ENCODE data around the gene TSPAN11.

The TSPAN11 gene

GRCh38 chr12:30930641-30931040, 4.1 kb downstream of the TSPAN11 start:
- Mint-ChIP-seq H3K4me1 (ENCODE audit: low read depth) (no peaks in the 10 kb centered on the region), H3K9me3 (no peaks in the 10 kb centered on the region), H3K27ac (no peak overlapping the region), H3K27me3 (peaks cover 35% of the 10 kb centered on the region), H3K4me3 (no peak overlapping the region), H3K36me3 (ENCODE audit: low read depth) (no peaks in the 10 kb centered on the region)

DNA sequence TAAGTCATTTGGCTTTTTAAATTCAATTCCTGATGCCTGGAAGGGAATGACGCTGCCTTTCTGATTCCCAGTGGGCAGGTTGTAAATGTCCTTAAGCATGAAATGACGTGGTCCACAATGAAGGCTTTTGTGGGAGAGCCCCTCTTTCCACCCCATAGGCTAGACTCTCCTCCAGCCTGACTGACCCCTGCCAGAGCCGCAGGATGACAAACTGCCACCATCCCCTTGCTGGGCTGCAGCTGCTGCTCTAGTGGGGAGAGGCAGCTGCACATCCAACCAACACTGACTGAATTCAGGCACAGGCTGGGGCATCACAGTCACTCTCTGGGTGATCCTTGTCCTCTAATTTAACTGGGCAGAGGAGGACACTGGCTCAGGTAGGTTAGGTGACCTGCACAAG, 6.3 kb downstream of the TSPAN11 start:
- H3K36me3 Mint-ChIP-seq (ENCODE audit: low read depth): no peaks in the 10 kb centered on the region
- H3K4me3 Mint-ChIP-seq: no peak overlapping the region
- H3K27me3 Mint-ChIP-seq: peaks cover 26% of the 10 kb centered on the region
- H3K9me3 Mint-ChIP-seq: no peaks in the 10 kb centered on the region
- no peak overlapping the region for H3K27ac Mint-ChIP-seq
- no peaks in the 10 kb centered on the region for H3K4me1 Mint-ChIP-seq (ENCODE audit: low read depth)

- H3K36me3 Mint-ChIP-seq (ENCODE audit: low read depth): no peaks in the 10 kb centered on the region
- peaks cover 8% of the 10 kb centered on the region for H3K27me3 Mint-ChIP-seq
- no peak overlapping the region for H3K27ac Mint-ChIP-seq
Observed at GRCh38 chr12:30934811-30935210, 8.3 kb downstream of the TSPAN11 start.

GRCh38 chr12:30936036-30936435, 9.5 kb downstream of the TSPAN11 start:
- Mint-ChIP-seq H3K27ac (no peak overlapping the region), H3K36me3 (ENCODE audit: low read depth) (no peaks in the 10 kb centered on the region), H3K4me1 (ENCODE audit: low read depth) (no peaks in the 10 kb centered on the region), H3K27me3 (peaks cover 4% of the 10 kb centered on the region), H3K9me3 (no peaks in the 10 kb centered on the region), H3K4me3 (no peak overlapping the region)

More at GRCh38 chr12:30934811-30935210, 8.3 kb downstream of the TSPAN11 start:
- Mint-ChIP-seq H3K9me3 (no peaks in the 10 kb centered on the region), H3K4me3 (no peak overlapping the region), H3K4me1 (ENCODE audit: low read depth) (no peaks in the 10 kb centered on the region)

DNA sequence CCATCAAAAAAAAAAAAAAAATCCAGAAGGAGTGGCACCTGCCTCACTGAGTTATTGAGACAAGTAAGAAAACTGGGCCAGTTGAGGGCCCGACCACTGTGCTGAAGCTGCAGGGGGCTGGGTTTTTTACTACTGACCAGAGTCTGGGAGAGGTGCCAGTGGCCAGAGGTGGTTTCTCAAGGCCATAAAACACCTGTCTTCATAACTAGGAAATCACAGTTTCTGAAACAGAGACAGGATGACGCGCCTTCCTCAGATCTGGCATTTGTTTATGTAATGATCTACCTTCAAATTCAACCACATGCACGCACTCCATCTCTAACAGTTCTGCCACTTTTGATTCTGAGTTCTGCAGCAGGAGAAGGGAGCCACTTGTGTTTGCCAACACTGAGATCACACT, 12.7 kb downstream of the TSPAN11 start:
- Mint-ChIP-seq H3K4me3 (no peak overlapping the region), H3K9me3 (no peaks in the 10 kb centered on the region), H3K4me1 (ENCODE audit: low read depth) (no peaks in the 10 kb centered on the region), H3K27me3 (peaks cover 4% of the 10 kb centered on the region), H3K36me3 (ENCODE audit: low read depth) (no peaks in the 10 kb centered on the region), H3K27ac (no peak overlapping the region)

- Mint-ChIP-seq H3K4me3 (no peak overlapping the region), H3K27me3 (no peaks in the 10 kb centered on the region), H3K4me1 (ENCODE audit: low read depth) (no peaks in the 10 kb centered on the region), H3K27ac (no peak overlapping the region), H3K36me3 (ENCODE audit: low read depth) (no peaks in the 10 kb centered on the region), H3K9me3 (no peaks in the 10 kb centered on the region)
Observed at GRCh38 chr12:30942486-30942885, 15.9 kb downstream of the TSPAN11 start.

- Mint-ChIP-seq H3K4me3 (no peak overlapping the region), H3K4me1 (ENCODE audit: low read depth) (no peaks in the 10 kb centered on the region), H3K9me3 (peaks cover 4% of the 10 kb centered on the region), H3K36me3 (ENCODE audit: low read depth) (no peaks in the 10 kb centered on the region), H3K27me3 (no peaks in the 10 kb centered on the region), H3K27ac (no peak overlapping the region)
Observed at GRCh38 chr12:30942936-30943335, 16.4 kb downstream of the TSPAN11 start.

- Mint-ChIP-seq H3K27ac (no peak overlapping the region), H3K27me3 (no peaks in the 10 kb centered on the region), H3K9me3 (peaks cover 4% of the 10 kb centered on the region), H3K4me1 (ENCODE audit: low read depth) (no peaks in the 10 kb centered on the region), H3K36me3 (ENCODE audit: low read depth) (no peaks in the 10 kb centered on the region), H3K4me3 (no peak overlapping the region)
Observed at GRCh38 chr12:30945443-30946164, 19.1 kb downstream of the TSPAN11 start.

DNA sequence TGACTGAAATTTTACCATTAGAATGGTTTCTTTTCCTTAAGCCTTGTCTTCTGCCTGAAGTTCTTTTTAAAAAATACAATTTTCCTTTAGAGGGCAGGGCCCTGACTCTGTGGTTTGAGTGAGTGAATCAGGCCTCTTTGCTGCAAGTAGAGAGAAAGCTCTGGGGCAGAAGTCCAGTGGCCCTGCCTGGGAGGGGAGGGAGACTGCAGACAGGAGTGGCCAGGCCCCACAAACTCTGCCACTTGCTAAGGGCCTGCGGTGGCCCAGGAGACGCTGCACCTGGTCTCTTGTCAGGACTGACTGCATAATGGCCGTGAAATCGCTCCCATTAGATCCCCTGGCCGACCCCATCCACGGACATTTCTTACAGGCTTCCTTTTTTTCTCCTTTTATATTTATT, 25.5 kb downstream of the TSPAN11 start:
- Mint-ChIP-seq H3K27me3 (no peaks in the 10 kb centered on the region), H3K4me1 (ENCODE audit: low read depth) (no peaks in the 10 kb centered on the region), H3K36me3 (ENCODE audit: low read depth) (no peaks in the 10 kb centered on the region), H3K4me3 (no peak overlapping the region), H3K27ac (no peak overlapping the region), H3K9me3 (peaks cover 4% of the 10 kb centered on the region)

DNA sequence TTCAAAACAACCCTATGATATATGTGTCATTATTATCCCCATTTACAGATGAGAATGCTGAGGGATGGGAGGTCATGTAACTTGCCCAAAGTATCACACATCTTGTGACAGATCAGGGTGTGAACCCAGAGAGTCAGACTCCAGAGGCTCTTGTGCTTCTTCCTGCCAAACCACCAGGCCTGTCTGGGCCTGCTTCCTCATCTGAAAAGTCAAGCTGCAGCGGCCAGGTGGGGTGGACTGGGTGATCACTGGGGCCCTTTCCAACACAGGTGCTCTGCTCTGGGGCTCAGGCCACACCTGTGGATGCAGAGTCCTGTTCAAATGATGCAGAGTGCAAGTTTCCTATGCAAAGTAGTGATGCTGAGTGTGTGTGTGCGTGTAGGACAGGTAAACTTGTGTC, 26.7 kb downstream of the TSPAN11 start:
- no peak overlapping the region for H3K4me3 Mint-ChIP-seq
- no peaks in the 10 kb centered on the region for H3K4me1 Mint-ChIP-seq (ENCODE audit: low read depth)
- no peaks in the 10 kb centered on the region for H3K36me3 Mint-ChIP-seq (ENCODE audit: low read depth)
- no peak overlapping the region for H3K27ac Mint-ChIP-seq
- H3K27me3 Mint-ChIP-seq: no peaks in the 10 kb centered on the region
- no peaks in the 10 kb centered on the region for H3K9me3 Mint-ChIP-seq

DNA sequence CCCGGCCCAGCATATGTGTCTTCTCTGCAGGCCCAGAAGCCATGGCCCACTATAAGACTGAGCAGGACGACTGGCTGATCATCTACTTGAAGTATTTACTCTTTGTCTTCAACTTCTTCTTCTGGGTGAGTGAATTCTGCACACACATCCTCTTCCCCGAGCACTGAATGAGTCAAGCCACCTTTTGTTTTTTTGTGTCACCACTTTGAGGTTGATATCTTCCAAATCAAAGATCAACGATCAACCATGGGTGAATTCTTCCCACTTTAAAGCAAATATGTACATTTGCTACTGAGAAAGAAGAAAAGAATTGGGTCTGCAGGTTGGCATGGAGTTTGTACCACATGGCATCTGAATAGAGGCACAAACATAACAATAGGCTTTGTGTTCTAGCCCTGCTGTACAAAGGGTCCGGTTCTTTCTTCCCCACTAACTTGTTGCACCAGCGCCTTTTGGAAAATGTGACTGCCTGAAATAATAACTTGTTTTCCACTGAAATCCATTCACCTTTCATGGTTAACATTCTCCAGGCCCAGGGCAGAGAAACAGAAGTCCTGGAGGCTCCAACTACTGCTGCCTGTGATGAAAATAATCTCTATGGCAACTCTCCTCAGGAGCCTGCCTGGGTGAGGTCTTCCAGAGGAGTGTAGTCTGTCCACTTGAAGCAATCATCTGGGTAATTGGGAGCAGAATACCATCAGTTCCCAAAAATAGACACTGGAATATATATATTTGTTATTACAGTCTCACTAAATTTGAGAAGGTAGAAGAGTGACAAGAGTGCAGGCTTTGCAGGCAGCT, 27.6 kb downstream of the TSPAN11 start:
- no peak overlapping the region for H3K27ac Mint-ChIP-seq
- H3K36me3 Mint-ChIP-seq (ENCODE audit: low read depth): no peaks in the 10 kb centered on the region
- H3K4me3 Mint-ChIP-seq: no peak overlapping the region
- no peaks in the 10 kb centered on the region for H3K4me1 Mint-ChIP-seq (ENCODE audit: low read depth)
- H3K9me3 Mint-ChIP-seq: no peaks in the 10 kb centered on the region
- H3K27me3 Mint-ChIP-seq: no peaks in the 10 kb centered on the region

- Mint-ChIP-seq H3K9me3 (no peaks in the 10 kb centered on the region), H3K4me1 (ENCODE audit: low read depth) (no peaks in the 10 kb centered on the region), H3K36me3 (ENCODE audit: low read depth) (no peaks in the 10 kb centered on the region), H3K27ac (no peak overlapping the region), H3K4me3 (no peak overlapping the region), H3K27me3 (no peaks in the 10 kb centered on the region)
Observed at GRCh38 chr12:30955214-30955613, 28.7 kb downstream of the TSPAN11 start.

- no peak overlapping the region for H3K27ac Mint-ChIP-seq
- H3K4me3 Mint-ChIP-seq: no peak overlapping the region
- no peaks in the 10 kb centered on the region for H3K4me1 Mint-ChIP-seq (ENCODE audit: low read depth)
- no peaks in the 10 kb centered on the region for H3K36me3 Mint-ChIP-seq (ENCODE audit: low read depth)
- H3K27me3 Mint-ChIP-seq: peaks cover 2% of the 10 kb centered on the region
- no peaks in the 10 kb centered on the region for H3K9me3 Mint-ChIP-seq
Observed at GRCh38 chr12:30959110-30959710, 32.7 kb downstream of the TSPAN11 start.

GRCh38 chr12:30959778-30960177, 33.2 kb downstream of the TSPAN11 start:
- Mint-ChIP-seq H3K27ac (no peak overlapping the region), H3K4me3 (no peak overlapping the region), H3K27me3 (peaks cover 3% of the 10 kb centered on the region), H3K4me1 (ENCODE audit: low read depth) (no peaks in the 10 kb centered on the region), H3K9me3 (no peaks in the 10 kb centered on the region), H3K36me3 (ENCODE audit: low read depth) (no peaks in the 10 kb centered on the region)

DNA sequence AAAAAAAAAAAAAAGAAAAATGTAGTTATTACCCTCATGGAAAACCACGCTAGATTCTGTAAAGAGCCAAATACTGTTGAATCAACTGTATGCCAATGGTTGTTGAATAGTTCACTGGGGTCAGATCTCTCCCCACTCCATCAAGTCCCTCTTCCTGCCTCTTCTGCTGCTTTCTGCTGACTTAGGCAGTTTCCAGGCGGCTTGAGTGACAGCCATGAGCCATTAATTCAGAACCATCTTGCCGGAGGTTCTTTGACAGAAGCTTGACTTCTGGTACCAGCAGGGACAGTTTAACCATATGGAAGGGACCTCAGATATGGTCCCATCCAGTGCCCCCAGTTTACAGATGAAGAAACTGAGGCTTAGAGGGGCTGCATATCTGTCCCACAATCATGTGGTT, 34.5 kb downstream of the TSPAN11 start:
- Mint-ChIP-seq H3K9me3 (no peaks in the 10 kb centered on the region), H3K27me3 (peaks cover 3% of the 10 kb centered on the region), H3K4me3 (no peak overlapping the region), H3K4me1 (ENCODE audit: low read depth) (no peaks in the 10 kb centered on the region), H3K36me3 (ENCODE audit: low read depth) (no peaks in the 10 kb centered on the region), H3K27ac (no peak overlapping the region)
